HG03520 (cell line): Measurements from ENCODE around the gene CTNS.
A peak's percentile ranks its signal among the peaks of the same experiment; 100 is the strongest.
"Not testable (repeated sequence)": the region's sequence is repeated elsewhere in the genome, so short reads cannot be mapped to it uniquely, and the experiment has no call there.

ENCODE experiments used
- ATAC-seq: cut with Tn5 transposase; IDR thresholded peaks from one replicate; pipeline ENCODE4 v1.9.1; 2021; ENCODE audit warnings: mild to moderate bottlenecking, moderate library complexity; ENCODE audit not compliant: unreplicated experiment

Gene CTNS

DNA sequence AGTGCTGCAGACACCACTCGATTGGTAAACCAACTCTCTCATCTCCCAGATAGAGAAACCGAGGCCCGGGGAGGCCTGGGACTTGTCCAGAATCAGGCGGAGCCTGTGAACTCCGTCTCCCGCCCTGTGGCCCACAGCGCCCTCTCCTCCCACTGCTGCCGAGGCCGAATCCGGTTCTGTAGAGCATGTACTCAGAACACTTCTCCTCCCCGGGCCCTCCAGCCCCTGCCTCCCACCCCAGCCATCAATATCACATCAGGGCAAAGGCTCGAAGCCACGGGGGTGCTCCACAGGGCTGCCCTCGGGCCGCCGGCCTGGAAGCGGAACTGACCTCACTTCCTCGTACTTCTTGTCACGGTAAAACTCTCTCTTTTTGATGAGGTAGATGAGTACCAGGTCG lies 45.0 kb downstream of the CTNS start:
- ATAC-seq: no peak

DNA sequence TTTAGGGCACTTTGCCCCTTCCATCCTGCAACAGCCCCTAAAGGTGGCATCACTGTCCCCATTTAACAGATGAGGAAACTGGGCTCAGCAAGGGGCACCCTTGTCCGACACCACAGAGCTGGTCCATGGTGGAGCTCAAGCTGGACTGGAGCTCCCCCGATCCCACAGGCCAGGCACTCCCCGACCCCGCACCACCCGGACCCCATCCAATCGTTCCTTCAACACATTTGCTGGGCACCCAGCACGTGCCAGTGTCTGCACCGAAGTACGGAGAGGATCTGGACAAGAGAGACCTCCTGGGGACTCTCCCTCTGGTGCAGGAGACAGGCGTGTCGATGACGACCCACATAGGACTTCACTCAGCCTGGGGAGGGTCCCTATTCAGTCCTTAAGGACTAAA lies 45.5 kb downstream of the CTNS start:
- no peak for ATAC-seq

DNA sequence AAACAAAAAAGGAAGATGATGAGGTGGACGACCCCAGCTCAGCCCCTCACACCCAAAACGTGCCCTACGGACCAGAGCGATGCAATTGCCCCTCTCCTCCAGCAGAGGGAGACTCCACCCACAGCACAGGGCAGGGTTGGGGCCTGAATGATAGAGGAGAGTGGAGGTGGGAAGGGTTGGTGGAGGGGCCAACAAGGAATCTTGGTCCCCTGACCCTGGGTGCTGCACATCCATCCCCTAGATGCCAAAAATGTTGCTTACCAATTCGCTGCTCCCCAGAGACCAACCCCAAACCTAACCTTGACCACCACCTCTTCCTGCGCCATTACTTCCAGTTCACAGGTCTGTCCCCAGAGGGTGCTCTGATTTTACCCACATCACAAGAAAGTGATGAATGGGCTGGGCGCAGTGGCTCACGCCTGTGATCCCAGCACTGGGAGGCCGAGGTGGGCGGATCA lies 46.5 kb downstream of the CTNS start:
- peak; percentile 58 for ATAC-seq

DNA sequence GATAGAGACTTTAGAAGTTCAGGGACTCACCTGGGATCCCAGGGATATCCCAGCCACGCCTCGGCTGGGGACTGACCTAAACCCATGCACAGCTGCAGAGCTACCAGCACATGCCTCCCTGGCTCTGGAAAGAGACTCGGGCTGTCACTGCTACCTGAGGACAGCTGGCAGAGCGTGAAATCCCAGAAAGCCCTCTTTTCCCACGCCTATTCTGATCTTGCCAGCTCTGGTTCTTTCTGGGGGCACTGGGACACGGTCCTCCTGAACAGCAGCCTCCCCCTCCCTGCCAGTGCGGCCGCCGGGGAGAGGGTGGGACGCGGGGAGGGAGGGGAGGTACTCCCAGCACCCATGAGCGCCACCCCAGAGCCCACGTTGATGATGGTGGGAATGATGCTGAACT lies 48.6 kb downstream of the CTNS start:
- ATAC-seq: no peak

DNA sequence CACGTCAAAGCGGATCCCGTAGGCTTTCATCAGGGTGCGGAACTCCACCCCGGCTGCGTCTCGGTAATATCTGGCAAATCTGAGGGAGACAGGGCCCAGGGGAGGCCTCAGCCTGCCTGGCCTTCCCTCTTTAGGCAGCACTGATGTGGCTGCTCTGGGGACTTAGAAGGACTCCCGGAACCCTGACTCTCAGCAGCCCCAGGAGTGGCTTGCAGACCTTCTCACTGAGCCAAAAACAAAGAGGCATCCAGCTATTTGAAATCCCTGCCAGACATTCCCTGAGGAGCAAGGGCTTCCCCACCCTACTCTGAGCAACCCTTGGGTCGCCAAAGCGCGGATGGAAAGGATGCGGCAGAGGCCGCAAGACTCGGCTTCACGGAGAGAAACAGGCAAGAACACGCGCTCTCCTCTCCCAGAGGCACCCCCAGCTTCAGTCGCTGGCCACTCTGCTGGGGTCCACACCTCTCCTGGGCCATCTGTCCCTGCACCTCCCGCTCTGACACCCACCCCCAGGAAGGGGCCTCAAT lies 51.5 kb downstream of the CTNS start:
- no peak for ATAC-seq

DNA sequence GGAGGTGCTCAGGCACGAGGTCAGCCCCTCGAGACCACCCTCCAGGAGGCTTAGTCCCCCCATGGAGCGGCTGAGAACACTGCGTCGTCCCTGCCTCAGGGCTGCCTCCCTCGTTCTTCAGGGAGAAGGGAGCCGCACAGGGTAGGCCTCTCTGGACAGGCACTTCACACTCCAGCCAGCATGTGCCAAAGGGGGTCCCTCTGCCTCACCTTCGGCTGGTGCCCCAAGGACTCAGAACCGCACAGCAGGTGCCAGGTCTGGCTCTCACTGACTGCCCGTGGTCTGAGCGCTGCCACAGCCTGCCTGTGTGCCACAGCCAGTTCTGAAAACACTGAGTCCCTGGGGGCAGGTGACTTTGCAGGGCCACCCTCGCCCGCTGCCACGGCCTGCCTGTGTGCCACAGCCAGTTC lies 52.3 kb downstream of the CTNS start:
- no peak for ATAC-seq

DNA sequence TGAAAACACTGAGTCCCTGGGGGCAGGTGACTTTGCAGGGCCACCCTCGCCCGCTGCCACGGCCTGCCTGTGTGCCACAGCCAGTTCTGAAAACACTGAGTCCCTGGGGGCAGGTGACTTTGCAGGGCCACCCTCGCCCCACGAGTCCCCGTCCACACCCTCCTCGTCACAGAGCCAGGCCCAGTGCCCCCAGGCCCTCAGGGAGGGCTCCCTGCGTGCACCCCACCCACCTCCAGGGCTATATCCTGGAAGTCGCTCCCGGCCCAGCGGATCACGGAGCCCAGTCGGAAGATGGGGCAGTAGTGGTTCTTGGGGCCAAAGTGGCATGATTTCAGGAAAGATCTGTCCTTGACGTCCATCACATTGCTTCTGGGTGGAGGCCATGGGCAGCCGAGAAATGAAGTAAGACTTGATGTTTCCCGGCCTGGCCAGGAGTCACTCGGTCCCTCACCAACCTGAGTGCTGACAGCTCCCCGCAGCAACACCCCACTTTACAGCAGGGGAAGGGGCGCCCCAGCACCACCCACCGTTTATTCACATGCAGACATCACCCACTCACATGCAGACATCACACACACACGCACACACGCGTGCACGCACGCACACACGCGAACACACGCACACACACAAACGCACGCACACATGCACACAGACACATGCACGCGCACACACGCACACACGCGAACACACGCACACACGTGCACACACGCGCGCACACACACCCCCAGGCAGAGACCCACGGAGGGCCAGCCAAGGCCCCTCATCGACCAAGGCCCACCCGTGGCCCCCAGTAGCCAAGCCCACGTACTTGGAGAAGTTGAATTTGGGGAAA lies 52.9 kb downstream of the CTNS start:
- ATAC-seq: no peak

DNA sequence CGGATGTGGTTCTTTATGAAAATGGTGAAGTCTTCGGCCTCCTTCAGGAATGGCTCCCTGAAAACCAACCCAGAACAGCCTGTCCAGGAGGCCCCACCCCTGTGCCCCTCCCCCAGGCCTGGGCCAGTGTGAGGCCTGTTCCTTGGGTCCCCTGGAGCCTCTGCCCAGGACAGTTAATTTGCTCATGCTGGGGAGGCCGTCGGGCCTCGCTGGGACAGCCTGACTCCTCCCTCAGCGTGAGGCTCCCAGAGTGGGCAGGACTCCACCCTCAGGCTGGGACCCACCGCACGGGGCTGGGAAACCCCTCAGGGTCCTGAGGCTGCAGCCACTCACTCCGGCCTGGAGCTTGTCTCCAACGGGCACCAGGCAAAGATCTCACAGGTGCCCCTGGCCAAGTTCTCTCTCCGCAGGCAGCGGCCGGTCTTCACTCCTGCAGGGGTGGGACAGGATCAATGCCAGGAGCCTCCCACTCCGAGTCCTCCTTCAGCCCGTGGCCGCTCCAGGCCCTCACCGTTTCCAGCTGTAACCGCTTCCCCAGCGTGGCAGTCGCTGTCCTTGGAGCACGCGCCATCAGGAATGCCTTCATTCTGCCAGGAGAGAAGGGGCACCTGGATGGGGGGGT lies 53.6 kb downstream of the CTNS start:
- no peak for ATAC-seq

DNA sequence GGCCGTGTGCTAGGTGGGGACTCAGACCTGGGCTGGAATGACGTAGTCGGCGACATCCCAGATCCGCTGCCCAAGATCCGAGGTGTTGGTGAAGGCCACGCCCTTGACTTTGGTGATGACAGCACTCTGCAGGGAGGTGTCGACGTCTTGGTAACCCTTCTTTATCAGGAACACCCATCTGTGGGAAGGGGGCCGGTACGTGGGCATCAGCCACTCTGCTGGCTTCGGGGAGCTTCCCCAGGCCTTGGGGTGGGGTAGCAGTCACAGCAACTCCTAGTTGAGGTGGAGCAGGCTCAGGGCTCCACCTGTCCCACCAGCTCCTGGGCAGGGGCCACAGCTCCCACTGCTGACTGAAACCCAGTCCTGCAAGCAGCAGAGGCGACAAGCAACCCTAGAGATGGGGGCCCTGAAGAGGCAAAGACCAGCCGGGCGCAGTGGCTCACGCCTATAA lies 55.1 kb downstream of the CTNS start:
- ATAC-seq: no peak

DNA sequence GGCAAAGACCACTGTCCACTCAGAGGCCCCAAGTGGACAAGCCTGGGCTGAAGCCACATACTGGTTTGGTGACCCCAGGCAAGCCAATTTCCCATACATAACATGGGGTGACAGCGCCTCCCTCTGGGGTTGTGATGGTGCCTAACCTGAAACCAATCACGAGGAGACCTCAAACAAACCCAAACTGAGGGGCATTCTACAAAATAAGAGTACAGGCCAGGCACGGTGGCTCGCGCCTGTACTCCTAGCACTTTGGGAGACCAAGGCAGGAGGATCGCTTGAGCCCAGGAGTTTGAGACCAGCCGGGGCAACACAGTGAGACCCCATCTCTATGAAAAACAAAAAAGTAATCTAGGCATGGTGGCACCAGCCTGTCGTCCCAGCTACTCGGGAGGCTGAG lies 55.8 kb downstream of the CTNS start:
- no peak for ATAC-seq

DNA sequence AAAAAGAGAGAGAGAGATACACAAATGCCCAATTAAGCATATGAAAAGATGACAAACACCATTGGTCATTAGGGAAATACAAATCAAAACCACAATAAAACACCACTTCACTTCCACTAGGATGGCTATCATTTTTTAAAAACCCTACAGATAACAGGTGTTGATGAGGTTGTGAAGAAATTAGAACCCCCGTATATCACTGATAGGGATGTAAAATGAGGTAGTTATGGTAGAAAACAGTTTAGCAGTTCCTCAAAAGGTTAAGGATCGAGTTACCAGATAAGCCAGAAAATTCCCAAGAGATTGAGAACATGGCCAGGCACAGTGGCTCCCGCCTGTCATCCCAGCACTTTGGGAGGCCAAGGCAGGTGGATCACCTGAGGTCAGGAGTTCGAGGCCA lies 56.6 kb downstream of the CTNS start:
- ATAC-seq: no peak

DNA sequence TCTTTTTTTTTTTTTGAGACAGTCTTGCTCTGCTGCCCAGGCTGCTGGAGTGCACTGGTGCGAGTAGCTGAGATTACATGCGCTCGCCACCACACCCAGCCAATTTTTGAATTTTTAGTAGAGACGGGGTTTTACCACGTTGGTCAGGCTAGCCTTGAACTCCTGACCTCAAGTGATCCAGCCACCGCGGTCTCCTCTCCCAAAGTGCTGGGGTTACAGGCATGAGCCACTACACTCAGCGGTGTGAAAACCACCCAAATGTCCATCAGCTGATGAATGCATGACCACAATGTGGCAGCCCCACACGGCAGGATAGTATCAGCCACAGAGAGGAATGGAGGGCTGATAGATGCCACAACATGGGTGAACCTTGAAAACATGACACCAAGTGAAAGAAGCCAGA lies 57.3 kb downstream of the CTNS start:
- peak; percentile 37 for ATAC-seq

DNA sequence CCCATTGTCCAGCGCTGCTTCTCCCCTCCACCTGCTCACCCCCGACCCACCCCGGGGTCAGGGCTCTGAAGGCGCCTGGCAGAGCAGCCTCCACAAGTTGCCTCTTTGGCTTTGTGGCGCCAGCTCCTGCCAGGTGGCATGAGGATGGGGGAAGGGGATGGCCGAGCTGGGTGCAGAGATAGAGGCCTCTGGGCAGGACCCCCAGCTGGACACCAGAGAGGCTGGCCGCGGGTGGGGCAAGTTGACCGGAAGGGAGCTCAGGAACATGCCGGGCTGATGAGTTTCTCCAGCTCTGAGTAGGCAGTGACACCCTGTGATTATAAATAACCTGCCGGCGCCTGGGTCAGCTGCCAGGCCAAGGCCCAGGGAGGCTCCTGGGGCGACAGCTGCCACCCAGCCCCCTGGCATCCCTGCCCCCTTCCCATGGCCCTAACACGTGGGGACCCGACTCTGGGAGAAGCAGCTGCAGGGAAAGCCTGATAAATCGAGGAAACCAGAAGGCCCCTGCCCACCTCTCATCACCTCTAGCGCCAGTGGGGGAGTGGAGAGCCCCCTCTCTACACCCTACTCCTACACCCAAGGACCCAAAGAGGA lies 58.7 kb downstream of the CTNS start:
- no peak for ATAC-seq

DNA sequence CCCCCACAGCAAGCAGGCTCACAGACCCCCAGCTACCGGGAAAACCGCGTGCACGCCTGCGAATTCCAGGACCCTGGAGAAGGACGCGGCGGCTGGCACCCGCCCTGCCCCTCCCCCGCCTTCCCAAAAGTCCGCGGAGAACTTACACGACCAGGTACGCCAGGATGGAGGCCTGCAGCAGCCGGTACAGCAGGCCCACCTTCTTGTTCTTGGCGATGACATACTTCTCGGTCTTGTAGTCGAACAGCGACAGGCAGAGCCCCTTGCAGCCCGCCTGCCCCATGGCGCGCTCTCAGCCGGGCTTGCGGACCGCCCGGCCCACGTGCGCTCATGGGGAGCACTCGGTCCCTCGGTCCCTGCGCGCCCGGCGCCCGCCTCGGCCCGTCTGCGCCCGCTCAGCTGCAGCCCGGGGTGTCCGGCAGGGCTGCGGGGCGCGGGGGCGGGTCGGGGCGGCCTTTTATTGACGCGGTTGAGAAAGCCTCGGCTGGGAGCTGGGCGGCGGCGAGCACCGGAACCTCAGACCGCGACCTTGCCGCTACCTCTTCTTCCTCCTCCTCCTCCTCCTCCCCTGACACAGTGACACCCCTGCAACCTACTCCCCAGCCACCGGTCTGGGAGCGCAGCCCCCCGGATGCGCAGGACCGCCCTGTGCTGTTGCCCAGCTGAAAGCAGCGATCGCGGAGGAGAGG lies 59.3 kb downstream of the CTNS start, which contains the start of gene P2RX5:
P2RX5 (minus strand) TSS at position 433 of the 689 bp plus-strand sequence; CDS start at position 283, 150 bp downstream.
- no peak for ATAC-seq

DNA sequence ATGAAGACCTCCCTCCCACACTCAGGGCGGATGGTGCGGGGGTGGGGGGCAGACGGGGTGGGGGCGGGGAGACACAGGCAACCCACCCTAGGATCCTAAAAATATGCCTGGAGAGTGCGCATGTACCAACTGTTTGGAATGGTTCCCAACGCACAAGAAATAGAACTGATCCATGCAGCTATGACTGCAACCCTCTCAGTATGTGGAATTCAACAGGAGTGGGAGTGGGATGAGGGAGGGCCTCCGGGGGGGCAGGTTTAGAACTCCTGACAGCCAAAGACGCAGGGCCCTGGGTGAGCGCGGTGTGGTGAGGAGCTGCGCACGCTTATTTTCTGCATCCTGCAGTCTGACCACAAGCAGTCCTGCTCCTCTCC lies 60.5 kb downstream of the CTNS start:
- ATAC-seq: no peak

DNA sequence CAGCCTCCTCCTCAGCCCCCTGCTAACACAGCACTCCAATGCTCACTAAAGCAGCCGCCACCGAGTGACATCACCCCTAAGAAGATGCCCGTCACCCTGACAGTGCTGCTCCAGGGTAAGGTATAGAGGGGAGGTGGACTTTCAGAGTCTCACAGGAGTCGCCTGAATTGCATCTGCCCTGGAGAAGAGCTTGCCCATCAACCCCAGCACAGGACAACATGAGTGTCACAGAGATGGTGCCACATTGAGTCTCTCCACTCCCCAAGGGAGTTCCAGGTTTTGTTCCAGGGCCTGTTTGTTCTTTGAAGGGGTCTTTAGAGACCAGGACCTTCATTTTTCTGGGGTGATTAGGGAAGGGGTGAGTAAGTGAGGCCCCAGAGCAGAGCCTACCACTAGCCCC lies 61.6 kb downstream of the CTNS start:
- ATAC-seq: no peak

DNA sequence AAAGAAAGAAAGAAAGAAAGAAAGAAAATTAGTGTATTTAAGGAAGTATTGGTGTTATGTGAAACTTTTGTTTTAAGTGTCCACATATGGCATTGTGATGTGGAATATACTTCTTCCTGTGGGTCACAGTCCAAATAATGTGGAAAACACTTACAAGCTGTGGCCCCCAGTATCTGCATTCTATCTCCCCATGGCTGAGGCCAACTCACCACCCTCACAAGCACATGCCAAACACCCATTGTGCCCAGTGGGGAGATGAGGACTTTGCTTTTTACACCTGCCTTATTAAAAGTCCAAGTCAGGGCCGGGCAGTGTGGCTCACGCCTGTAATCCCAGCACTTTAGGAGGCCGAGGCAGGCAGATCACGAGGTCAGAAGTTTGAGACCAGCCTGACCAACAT lies 63.4 kb downstream of the CTNS start:
- ATAC-seq: no peak

DNA sequence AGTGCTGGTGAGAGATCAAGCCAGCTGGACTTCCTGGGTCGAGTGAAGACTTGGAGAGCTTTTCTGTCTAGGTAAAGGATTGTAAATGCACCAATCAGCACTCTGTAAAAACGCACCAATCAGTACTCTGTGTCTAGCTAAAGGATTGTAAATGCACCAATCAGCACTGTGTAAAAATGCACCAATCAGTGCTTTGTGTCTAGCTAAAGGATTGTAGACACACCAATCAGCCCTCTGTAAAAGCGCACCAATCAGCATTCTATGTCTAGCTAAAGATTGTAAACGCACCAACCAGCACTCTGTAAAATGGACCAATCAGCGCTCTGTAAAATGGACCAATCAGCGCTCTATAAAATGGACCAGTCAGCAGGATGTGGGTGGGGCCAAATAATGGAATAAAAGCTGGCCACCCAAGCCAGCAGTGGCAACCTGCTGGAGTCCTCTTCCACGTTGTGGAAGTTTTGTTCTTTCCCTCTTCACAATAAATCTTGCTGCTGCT lies 65.5 kb downstream of the CTNS start:
- not testable (repeated sequence) for ATAC-seq

DNA sequence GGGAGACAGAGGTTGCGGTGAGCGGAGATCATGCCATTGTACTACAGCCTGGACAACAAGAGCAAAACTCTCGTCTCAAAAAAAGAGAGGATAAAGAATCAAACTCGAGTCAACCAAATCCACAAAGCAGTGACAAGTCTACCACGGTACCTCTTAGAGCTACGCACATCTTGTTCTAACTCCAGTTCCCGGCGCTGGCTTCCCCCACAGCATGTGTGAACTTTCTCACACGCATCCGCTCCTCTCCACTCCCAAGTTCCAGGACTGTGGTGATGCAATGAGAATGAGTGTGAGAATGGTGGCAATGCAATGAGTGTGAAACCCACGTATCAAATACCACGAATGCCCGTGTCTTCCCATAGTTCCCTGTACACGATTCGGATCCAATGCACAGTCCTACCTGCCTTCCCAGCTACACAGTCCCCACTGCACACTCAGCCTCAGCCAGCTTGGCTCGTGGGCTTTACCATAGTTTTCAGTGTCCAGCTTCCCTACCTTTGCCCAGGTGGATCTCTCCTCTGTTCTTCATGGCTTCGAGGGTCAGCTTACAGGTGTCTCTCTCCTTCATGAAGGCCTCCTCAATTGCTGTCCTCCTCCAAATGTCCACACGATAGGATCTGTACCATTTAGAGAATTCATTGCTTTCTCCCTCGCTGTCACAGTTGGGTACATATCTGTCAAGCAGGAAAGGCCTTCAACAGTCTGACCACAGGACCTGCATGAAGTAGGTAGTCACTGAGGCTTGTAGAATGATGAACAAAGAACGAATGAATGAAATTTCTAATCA lies 68.6 kb downstream of the CTNS start:
- ATAC-seq: no peak

DNA sequence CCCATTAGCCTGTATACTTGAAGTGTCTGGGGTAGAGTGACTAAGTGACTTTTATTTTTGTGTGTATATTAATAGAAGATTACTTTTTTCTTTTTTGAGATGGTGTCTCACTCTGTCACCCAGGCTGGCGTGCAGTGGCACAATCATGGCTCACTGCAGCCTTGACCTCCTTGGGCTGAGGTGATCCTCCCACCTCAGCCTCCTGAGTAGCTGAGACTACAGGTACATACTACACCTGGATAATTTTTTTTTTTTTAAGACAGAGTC lies 69.1 kb downstream of the CTNS start:
- ATAC-seq: not testable (repeated sequence)
